NCI-H187 treated with DMSO at 0.1 percent for 48 hours (cell line): Measurements from ENCODE around the gene WNT5A.

Experiments
- DNase-seq: peaks from one replicate; lab custom pipeline; 2025; lab: John Stamatoyannopoulos, UW

The WNT5A gene

DNA sequence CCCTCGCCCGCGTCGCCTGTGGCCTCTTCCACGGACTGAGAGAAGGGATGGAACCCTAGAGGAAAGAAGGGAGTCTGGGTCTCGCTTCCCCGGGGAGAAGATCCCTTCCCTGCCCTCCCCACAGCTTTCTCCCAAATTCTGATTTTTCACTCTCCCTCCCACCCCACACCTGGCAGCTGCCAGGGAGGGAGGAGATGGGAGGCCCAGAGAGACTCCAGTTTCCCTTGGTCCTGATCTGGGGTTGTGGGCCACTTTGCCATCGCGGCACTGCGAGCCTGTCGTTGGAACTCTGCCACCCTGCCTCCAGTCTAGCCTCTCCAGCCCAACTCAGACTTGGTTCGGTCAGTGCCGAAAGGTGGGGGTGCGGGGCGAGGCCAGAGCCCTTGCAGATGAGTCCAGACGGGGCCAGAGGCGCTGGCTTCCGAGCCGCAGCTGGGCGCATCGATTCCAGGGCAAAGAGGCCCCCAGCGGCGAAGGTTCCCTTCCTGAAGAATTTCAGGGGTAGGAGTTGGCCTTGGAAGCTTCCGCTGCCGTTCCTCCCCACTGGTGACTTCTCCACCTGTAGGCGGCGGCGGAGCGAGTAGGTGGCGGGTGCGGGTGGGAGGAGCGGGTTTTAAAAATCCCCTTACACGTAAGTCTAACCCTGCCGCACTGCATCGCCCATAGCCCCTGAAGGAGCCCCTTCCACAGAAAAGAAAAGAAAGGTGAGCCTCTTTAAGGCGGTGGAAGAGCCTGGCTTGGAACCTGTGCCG, 5.2 kb downstream of the WNT5A start:
- no peak for DNase-seq

DNA sequence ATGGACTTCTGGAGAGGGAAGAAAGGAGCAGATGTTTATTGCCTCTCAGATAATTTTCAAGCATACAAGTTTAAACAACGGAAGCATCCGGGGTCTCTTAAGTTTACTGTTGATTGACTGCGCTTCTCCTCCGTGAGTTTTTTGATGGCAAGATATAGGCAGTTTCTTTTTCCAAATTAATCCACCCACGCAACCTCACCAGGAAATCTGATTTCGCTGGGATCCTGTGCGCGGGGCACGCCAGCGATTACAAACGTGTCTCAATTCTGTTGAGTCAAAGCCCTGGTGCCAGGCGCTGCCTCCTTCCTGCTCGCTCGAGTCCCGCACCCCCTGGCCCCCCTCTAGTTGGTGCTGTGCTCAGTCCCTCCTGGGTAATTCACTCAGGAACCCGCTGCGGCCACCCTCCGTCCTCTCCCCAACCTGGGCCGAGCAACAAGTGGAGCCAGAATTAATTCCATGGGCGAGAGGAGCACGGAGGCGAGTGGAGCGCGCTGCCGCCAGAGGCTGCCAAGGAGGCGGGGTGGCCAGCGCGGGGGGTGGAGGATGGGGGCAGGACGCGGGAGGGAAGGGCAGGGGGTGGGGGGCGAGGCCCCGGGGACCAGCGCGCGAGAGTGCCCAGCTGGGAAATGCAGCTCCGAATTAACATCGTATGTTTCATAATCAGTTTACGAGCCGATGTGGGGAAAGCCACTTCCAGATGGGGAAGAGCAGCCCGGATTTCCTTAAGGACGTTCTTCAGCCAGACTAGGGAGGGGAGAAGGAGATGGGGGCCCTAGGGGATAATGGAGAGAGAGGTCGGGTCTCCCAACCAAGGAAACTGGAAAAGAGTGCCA, 6.0 kb downstream of the WNT5A start:
- DNase-seq, result no peak

DNA sequence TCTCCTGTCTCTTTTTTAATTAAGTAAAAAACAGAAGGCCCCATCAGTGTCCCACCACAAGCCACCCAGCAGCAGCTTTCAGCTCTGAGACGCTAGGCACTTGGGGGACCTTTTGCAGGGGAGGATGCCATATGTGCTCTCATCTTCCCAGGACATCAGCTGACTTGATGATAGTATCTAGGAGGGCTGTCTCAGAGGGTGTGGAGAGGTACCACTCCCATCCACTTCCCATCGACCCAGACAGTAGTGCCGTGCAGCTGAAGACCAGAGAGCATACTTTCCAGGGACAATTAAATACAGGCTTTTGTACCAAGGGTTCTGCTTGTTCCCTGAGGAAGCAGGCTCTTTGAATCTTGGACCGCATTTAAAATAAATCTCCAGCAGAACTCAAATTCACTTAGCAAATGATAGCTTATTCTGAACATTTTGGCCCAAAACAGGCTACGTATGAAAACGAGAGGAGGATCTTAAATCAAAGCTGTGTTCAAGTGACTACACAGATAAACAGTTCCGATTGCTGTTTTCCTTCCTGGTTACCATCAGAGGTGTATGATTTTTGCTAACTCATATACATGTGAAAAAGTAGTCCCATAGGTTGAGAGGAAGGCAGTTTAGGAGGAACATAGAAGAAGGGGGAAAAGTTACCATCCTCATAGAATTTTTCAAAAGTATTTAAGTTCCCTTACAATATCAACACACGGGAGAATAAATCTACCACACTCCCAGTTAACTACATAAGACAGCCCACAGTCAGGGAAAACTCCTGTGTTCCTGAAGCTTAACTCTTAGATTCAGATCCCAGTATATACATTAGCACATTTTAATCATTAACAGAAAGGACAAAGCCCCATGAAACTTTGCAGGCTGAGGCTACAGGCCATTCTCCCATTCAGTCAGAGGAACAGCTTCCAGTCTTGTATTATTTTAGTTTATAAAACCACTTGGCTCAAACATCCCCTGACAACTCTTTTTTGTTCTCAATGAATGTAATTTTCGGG, 9.5 kb downstream of the WNT5A start:
- no peak for DNase-seq

DNA sequence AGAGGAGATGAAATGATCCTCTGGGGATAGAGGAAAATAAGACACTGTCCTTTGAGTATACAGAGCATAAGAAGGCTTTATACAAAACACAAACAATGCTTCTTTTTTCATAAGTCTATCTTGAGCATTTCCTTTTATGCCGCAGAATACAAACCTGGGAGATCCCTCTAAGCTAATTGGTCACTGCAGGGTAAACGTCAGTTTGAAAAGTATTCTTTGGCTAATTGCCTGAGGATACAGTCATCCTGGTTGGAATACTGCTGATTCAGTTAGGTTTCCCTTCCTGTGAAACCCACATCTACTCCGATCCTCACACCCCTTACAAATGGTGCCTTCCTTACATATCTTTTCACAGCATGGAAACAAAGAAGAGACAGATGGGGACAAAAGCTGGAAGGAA, 10.6 kb downstream of the WNT5A start:
- no peak for DNase-seq

DNA sequence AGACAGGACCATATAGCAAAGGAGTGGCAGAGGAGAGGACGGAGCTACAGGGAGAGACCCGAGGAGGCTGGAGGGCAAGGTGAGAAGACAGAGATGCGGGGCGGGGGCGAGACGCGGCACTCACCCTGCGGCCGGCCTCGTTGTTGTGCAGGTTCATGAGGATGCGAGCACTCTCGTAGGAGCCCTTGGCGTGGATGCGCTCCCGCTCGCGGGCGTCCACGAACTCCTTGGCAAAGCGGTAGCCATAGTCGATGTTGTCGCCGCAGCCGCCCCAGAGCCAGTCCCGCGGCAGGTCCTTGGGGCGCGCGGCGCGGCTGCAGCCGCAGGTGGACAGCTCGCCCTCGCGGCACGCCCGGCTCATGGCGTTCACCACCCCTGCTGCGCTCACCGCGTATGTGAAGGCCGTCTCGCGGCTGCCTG, 12.9 kb downstream of the WNT5A start:
- no peak for DNase-seq

DNA sequence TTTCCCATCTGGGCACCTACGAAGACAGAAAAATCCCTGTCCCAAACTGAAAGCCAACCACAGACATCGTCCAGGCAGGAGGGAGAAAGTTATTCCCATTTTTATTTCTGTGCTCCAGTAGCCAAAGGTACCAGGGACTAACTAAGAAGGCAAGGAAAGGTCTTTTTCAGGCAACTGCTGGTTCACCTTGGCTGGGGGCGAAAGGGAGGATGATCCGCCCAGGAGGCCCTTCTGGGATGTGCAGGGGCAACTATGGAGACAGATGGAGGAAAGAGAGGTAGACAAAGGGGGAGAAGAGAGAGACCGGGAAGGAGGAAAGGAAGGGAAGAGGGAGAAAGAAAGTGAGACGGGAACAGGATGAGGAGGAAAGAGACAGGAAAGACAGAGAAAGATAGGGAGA, 13.3 kb downstream of the WNT5A start:
- no peak for DNase-seq

DNA sequence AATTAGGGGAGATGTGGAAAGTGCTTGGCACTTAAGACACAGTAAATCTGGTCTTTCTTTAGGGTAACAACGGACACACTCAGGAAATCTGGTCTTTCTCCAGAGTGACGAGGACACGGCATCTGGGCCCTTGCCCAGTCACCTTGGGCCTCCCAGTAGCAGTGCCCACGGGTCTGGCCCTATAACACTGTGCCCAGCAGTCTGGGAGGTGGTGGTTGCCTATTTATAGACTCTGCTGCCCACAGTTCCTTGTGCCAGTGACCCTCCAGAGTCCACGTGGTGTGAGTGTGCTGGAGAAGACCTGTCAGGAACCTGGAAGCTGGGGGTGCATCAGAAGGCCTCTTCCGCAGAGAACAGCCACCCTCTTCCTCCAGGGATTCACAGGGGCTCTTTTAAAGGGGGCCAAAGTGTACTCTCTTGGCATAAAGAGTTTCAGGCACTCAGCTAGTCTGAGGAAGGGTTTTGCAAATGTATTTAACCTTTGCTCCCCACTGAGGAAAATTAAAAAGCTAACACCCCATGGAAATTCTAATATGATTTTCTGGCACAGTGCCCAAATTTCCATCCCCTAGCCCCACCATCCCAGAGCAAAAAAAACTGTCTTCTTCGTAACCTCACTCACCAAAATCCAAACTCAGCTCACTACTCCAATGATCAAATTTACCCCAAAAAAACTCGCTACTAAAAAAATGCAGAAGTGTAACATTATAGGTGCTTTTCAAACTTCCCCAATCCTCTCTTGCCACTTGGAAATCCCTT, 15.4 kb downstream of the WNT5A start:
- no peak for DNase-seq

DNA sequence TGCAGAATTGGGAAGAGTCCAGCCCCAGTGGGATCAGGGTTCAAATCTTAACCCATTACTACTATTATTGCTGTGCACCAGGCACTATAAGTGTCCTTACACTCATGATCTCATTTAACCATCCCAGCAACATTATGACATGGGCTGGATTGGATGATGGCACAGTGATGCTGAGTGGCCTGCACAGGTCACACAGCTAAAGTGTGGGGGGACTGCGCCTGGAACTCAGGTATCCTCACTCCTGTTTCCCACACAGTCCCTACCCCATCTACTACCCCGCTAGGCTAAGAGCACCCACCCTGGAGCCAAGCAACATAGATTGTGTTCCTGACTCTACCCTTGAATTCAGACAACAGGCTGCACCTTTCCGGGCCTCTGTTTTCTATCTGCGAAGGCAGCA, 16.0 kb downstream of the WNT5A start:
- no peak for DNase-seq

DNA sequence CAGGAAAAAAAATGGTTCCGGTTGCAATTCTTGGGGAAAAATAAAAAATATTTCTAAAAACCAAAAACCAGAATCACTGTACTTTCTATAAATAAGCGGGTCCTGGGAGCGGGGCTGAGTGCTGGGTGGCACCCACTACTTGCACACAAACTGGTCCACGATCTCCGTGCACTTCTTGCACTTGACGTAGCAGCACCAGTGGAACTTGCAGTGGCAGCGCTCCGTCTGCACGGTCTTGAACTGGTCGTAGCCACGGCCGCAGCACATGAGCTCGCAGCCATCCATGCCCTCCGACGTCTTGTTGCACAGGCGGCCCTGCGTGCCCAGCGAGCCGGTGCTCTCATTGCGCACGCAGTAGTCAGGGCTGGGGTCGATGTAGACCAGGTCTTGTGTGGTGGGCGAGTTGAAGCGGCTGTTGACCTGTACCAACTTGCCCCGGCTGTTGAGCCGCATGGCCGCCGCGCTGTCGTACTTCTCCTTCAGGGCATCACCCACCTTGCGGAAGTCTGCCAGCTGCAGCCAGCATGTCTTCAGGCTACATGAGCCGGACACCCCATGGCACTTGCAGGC, 17.1 kb downstream of the WNT5A start:
- DNase-seq, result no peak

DNA sequence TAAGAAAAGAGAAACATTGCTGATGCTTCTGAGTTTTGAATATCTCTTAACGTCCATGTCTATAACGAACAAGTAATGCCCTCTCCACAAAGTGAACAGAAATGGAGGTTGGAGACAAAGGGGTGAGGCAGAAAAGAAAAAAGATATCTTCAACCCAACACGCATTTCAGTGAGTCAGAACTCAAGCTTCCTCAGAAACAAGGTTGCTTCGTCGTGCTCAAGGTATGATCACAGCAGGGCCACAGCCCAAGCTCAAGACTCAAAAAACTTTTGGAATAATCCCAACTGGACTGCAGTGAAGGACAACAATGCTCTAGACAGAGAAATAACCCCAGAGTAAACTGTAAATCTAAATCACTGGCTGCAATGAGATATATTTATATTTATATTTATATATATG, 18.9 kb downstream of the WNT5A start:
- DNase-seq, result no peak

DNA sequence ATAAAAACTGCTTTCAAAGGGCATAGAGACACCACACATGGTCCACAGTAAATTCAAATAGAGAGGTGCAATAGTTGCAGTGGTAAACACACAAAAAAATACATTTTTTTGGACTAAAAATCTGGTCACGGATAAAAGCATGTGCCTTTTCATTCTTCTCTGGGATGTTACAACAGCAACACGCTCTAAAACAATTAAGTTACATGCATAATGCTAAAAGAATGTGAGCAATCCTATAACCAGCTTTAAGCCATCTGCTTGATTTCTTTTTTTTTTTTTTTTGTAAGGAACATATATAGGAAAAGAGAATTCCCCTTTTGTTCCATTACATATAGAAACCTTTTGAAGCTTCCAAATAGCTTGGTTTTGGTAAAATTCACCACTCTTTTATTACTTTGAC, 20.0 kb downstream of the WNT5A start:
- DNase-seq, result no peak

DNA sequence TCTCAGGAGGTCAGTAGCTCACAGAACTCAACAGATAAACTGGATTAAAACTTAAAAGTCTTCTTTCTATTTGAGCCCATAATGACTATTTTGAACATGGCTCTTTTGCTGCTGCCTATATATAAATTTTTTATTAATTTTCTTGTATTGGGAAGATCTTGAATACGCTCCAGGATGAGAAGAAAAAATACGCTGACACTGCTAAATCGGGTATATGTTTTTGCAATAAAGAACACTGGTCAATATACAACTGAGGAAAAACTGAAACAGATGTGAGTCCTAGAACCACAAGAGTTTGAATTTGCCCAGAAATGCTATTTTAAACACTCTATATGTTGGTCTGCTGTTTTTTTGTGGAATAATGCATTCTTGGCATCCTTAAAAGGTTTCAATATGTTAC, 20.6 kb downstream of the WNT5A start:
- DNase-seq, result no peak

DNA sequence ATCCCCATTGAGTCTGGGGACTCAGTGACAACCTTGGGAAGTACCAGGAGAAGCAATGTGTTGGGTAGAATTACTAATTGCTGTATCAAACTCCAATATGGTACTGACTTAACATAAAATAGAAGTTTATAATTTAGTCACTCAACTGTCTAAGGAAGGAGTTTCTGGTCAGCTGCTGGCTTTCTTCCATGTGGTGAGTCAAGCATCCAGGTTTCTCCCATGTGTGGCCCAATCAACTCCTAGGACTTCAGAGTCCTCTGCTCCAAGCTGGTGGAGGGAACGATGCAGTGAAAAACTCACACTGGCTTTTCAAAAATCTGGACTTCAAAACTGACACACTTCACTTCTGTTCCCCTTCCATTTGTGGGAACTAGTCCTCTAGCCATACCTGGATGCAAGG, 25.2 kb downstream of the WNT5A start:
- no peak for DNase-seq

DNA sequence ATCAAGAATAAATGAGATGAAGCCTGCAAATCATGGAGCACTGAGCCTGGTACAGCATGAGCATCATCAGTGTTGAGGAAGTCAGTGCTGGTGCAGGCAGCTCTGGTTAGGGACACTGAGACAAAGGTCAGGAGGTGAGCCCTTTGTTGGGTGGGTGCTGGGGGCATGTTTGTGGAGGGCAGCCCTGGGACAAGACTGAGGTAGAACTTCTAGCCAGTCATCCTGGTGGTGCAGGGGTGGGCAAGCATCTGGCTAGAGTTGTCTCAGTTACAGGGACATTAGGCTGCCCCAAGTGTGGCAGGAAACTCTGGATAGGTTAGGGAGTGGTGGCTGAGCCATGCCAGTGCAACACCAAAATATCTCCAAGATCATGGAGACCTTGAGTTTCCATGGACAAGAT, 27.3 kb downstream of the WNT5A start:
- DNase-seq, result no peak

DNA sequence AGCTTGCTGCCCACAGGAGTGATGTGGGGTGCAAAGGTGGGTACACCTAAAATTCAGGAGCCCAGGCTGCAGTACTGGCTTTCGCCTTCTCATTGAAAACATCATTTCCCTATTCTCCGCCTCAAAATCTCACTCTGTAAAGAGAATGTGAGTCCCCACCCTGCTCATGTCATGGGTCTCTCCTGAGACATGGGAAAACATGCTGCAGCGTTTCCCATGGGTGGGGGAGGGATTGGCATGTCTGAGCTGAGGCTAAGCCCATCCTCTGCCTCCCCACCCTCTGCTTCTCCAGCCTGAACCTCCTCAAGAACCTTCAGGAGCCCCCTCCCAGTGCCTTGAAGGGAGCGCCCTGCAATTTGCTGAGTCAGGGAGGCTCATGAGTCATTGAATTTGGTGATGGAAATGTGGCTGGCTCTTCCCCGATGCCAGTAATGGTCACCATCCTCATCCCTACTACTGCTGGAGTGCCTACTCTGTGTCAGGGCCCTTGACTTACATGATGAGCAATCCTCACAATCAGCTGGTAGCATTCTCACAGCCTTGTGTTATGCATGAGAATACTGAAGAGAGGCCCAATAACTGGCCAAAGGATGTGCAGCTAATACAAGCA, 28.8 kb downstream of the WNT5A start:
- DNase-seq, result no peak

DNA sequence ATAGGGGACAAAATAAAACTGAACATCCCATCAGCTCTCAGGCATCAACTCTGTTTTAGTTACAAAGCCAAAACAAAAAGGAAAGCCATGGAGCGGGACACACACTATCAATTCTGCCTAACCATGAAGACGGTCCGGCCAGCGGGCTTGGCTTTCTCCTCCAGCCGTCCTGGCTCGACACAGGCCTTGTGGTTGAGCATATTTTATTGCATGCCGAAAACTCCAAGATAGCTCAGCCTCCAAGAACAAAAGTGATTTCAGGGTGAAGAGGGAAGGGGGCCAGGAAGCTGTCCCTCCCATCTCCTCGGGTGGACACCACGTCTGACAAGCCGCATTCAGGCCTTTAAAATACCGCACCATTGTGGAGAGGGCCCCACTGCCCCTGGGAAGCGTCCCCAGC, 31.2 kb downstream of the WNT5A start:
- DNase-seq, result no peak

DNA sequence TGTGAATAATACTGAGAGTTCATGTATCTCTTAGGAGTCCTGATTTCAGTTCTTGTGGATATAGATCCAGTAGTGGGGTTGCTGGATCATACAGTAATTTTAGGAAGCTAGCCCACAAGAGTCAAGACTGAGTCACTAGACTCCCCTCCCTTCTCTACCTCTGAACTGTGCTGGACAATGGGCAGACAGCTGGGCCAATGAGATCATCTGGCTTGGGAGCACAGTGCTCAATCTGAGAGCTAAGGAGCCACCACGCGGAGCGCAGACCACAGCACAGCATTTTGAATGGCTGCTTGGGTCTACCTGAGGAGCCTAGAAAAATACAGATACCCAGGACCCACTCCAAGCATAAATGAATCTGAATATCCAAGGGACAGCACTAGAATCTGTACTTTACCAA, 32.5 kb downstream of the WNT5A start:
- no peak for DNase-seq

DNA sequence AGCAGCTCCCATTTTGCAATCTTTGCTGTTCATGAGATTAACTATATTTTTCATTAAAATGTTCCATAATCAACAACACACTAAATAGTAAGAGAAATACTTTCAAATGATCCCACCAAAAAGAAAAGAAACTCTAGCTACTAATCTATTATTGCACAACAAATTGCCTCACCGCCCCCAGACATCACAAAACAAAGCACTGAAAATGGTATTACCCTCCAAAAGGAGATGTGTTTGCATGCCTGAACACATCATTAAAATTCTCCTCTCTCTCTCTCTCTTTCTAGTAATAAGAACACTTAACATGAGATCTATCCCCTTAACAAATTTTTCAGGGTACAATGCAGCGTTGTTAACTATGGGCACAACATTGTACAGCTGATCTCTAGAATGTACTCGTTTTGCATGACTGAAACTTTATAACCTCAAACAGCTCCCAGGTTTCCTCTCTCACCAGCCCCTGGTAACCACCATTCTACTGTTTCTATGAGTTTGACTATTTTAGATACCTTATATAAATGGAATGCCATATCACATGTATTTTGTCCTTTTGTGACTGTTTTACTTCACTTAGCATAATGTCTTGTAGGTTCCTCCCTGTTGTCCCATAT, 33.1 kb downstream of the WNT5A start:
- no peak for DNase-seq

DNA sequence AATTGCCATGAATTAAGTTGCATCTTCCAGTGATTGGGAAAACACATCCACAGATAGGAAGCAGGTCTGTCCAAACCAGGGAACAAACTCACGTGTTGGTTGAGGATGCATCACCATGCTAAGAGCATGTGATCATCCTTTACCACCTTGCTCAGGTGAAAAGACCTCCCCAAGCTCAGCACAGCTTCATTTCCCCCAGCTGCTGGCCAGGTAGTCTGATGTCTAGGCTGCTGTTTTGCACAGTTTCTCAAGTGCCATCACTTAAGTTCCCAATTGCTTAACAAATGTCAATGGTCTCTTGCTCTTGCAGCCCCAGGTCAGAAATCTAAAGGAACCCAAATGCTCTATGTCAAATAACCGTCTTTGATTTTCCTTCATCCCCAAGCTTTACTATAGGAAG, 34.2 kb downstream of the WNT5A start:
- DNase-seq, result no peak

DNA sequence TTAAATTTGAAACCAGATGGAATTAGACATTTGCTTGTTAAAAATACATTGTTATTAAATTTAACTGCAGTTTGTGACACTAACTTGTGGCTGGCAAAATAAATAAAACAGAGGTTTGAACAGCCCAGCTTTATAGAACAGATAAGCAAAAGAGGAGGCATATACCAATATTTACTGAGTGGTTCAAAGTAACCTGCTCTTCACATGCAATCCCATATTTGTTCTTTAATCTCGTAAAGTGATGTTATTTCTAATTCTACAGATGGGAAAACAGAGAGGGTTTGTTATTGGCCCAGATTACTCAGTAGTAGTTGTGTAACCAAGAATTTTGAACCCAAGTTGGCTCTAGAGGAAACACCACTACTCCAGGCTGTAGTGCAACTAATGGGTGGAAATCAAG, 37.6 kb downstream of the WNT5A start:
- no peak for DNase-seq
